ENCODE results near the gene HFE. TPM values are rescaled to one million over a fixed set of nuclear protein-coding genes. Genes with fewer than 3 reads are reported as not detected.

Gene HFE
- polyA plus RNA-seq, 1 donor (not counting 4 experiments of a cell fraction or from before 2014, with no cell fraction given) = 18.4 TPM

DNA sequence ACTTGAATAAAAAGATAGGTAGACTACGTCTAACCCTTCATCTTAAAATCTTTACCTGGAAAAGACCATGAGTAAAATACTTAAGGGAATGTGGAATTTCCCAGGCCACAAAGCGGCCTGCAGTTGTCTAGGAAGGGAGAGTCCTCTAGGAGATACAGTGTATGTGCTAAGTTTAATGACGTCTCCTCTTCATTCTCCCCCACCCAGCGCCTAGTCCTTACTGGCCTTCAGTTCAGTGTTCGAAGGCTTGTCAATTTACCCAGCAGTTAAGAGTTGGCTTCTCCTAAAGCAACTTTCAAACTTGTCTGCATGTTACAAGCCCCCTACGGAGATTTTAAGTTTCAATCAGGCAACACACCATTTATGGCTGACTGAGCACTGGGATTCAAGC, 35.2 kb downstream of the HFE start:
- Histone ChIP-seq H3K27me3 (ENCODE audit: control insufficient read depth, extremely low read depth, insufficient read depth, low read length) (no peaks in the 10 kb centered on the region), H3K4me2 (ENCODE audit: control insufficient read depth, extremely low read depth, insufficient read depth, low read depth, low read length) (peak overlapping the region; percentile 89), H3K36me3 (ENCODE audit: control insufficient read depth in 2 of 2, extremely low read depth in 1 of 2, insufficient read depth in 2 of 2, low read length in 2 of 2) (peaks cover 0 to 5% of the 10 kb centered on the region in 2 experiments), H3K27ac (ENCODE audit: control insufficient read depth, insufficient read depth, low read length) (peak overlapping the region; percentile 94), H3K9me3 (ENCODE audit: control insufficient read depth, low read depth, low read length) (no peaks in the 10 kb centered on the region), H2AFZ (ENCODE audit: control insufficient read depth, low read length) (no peak overlapping the region), H3K4me3 (ENCODE audit: control insufficient read depth in 2 of 3, extremely low read depth in 1 of 3, insufficient read depth in 2 of 3, low read depth in 1 of 3, low read length in 3 of 3) (peak overlapping the region; percentile 86 to 99 (median 91)), H3K9me1 (ENCODE audit: control insufficient read depth, extremely low read depth, insufficient read depth, low read length) (no peaks in the 10 kb centered on the region), H3K4me1 (ENCODE audit: control insufficient read depth, extremely low read depth, insufficient read depth, low read length) (peaks cover 25% of the 10 kb centered on the region), H3K79me2 (ENCODE audit: control insufficient read depth, insufficient read depth, low read length) (peaks cover 21% of the 10 kb centered on the region), H4K20me1 (ENCODE audit: control insufficient read depth, extremely low read depth, insufficient read depth, low read length) (peaks cover 11% of the 10 kb centered on the region), H3K9ac (ENCODE audit: control insufficient read depth, extremely low read depth, insufficient read depth, low read length) (peak overlapping the region; percentile 98)
- no peak for FAIRE-seq
- DNase-seq (ENCODE audit: low read depth, low spot score) = no peak
- no peak for TF ChIP-seq EZH2 (IDR thresholded peaks at IDR 0.05; ENCODE audit: low read length)
- TF ChIP-seq, protein P1, sequence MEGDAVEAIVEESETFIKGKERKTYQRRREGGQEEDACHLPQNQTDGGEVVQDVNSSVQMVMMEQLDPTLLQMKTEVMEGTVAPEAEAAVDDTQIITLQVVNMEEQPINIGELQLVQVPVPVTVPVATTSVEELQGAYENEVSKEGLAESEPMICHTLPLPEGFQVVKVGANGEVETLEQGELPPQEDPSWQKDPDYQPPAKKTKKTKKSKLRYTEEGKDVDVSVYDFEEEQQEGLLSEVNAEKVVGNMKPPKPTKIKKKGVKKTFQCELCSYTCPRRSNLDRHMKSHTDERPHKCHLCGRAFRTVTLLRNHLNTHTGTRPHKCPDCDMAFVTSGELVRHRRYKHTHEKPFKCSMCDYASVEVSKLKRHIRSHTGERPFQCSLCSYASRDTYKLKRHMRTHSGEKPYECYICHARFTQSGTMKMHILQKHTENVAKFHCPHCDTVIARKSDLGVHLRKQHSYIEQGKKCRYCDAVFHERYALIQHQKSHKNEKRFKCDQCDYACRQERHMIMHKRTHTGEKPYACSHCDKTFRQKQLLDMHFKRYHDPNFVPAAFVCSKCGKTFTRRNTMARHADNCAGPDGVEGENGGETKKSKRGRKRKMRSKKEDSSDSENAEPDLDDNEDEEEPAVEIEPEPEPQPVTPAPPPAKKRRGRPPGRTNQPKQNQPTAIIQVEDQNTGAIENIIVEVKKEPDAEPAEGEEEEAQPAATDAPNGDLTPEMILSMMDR (optimal IDR thresholded peaks at IDR 0.05 in 1 of 3, IDR thresholded peaks at IDR 0.05 in 1 of 3, conservative IDR thresholded peaks at IDR 0.05 in 1 of 3; ENCODE audit: extremely low read depth in 1 of 3, insufficient read depth in 2 of 3, low read length in 3 of 3) = no peak
- dilution Hi-C loops (cut with MboI; ENCODE audit: extremely low pct_ligation_motif_present, low sequenced_read_pairs) = no loop called here

DNA sequence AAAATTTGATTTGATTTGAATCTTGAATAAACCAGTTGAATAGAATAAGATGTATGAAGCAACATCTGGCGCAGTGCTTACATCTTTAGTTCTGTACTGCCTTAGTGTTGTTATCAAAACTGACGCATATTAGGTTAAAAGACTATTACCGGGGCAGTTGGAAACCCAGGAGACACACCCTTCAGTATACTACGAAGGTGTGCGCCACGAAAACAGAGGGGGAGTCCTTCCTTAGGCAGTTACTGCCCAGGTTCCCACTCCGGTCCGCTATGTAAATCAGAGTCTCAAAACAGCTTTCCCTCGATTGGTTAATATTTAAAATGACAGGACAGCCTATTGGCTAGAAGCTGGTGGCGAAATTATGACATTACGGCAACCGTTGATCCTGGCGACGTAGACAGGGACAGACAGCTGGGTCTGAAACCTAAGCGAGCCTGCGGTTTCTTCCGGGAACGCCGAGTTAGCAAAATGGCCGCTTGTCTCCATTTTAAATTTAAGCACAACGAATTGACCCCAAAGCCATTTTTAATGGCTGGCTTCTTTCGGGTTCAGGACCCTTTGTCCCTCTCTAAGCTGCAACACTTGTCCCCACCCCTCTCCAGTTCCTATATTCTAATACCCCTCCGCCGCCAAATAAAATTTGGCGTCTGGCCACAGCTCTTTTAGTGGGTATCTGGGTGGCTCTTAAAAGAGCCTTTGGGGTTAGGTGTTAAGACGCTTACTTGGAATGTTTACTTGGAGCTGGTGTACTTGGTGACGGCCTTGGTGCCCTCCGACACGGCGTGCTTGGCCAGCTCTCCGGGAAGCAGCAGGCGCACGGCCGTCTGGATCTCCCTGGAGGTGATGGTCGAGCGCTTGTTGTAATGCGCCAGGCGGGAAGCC, 35.8 kb downstream of the HFE start:
- H3K27ac ChIP-seq (ENCODE audit: control insufficient read depth, insufficient read depth, low read length) = peak overlapping the region; percentile 94
- DNase-seq (ENCODE audit: low read depth, low spot score) (peak; percentile 94), FAIRE-seq (no peak)
- peaks cover 0 to 5% of the 10 kb centered on the region in 2 experiments for H3K36me3 ChIP-seq (ENCODE audit: control insufficient read depth in 2 of 2, extremely low read depth in 1 of 2, insufficient read depth in 2 of 2, low read length in 2 of 2)
- peak overlapping the region; percentile 86 to 99 (median 91) for H3K4me3 ChIP-seq (ENCODE audit: control insufficient read depth in 2 of 3, extremely low read depth in 1 of 3, insufficient read depth in 2 of 3, low read depth in 1 of 3, low read length in 3 of 3)
- peaks cover 11% of the 10 kb centered on the region for H4K20me1 ChIP-seq (ENCODE audit: control insufficient read depth, extremely low read depth, insufficient read depth, low read length)
- peak overlapping the region; percentile 89 for H3K4me2 ChIP-seq (ENCODE audit: control insufficient read depth, extremely low read depth, insufficient read depth, low read depth, low read length)
- no peak overlapping the region for H2AFZ ChIP-seq (ENCODE audit: control insufficient read depth, low read length)
- peaks cover 21% of the 10 kb centered on the region for H3K79me2 ChIP-seq (ENCODE audit: control insufficient read depth, insufficient read depth, low read length)
- peaks cover 30% of the 10 kb centered on the region for H3K4me1 ChIP-seq (ENCODE audit: control insufficient read depth, extremely low read depth, insufficient read depth, low read length)
- TF ChIP-seq EZH2 (IDR thresholded peaks at IDR 0.05; ENCODE audit: low read length) = no peak
- TF ChIP-seq, protein P1 (optimal IDR thresholded peaks at IDR 0.05 in 1 of 3, IDR thresholded peaks at IDR 0.05 in 1 of 3, conservative IDR thresholded peaks at IDR 0.05 in 1 of 3; ENCODE audit: extremely low read depth in 1 of 3, insufficient read depth in 2 of 3, low read length in 3 of 3) = no peak
- peak overlapping the region; percentile 98 for H3K9ac ChIP-seq (ENCODE audit: control insufficient read depth, extremely low read depth, insufficient read depth, low read length)
- dilution Hi-C loops (cut with MboI; ENCODE audit: extremely low pct_ligation_motif_present, low sequenced_read_pairs) = no loop called here
- no peaks in the 10 kb centered on the region for H3K9me3 ChIP-seq (ENCODE audit: control insufficient read depth, low read depth, low read length)
- H3K9me1 ChIP-seq (ENCODE audit: control insufficient read depth, extremely low read depth, insufficient read depth, low read length) = no peaks in the 10 kb centered on the region
- no peaks in the 10 kb centered on the region for H3K27me3 ChIP-seq (ENCODE audit: control insufficient read depth, extremely low read depth, insufficient read depth, low read length)

Data from keratinocyte (primary cell).